HuH-7.5 (cell line): ENCODE data around the gene RAMACL.
"Not testable (repeated sequence)": the region's sequence is repeated elsewhere in the genome, so short reads cannot be mapped to it uniquely, and the experiment has no call there.

Experiments used
- DNase-seq: peaks from one replicate; pipeline ENCODE4 v3.0.0; 2011; ENCODE audit warnings: low spot score

Gene RAMACL

GRCh38 chr6:166586424-166587156, at the start of gene RAMACL:
Gene RAMACL (minus strand): TSS chr6:166586678. CDS start chr6:166586477, 201 bp downstream.
- DNase-seq: peak; percentile 25

- no peak for DNase-seq
Measured at GRCh38 chr6:166635013-166635970, 48.8 kb upstream of the RAMACL start.

- not testable (repeated sequence) for DNase-seq
Measured at GRCh38 chr6:166634581-166634980, 48.1 kb upstream of the RAMACL start.

GRCh38 chr6:166633732-166634535, 47.5 kb upstream of the RAMACL start:
- DNase-seq: no peak

GRCh38 chr6:166632731-166633130, 46.3 kb upstream of the RAMACL start:
- no peak for DNase-seq

- DNase-seq: no peak
Measured at GRCh38 chr6:166630462-166630861, 44.0 kb upstream of the RAMACL start.

- DNase-seq: no peak
Measured at GRCh38 chr6:166629628-166630027, 43.1 kb upstream of the RAMACL start.

GRCh38 chr6:166627875-166628801, 41.7 kb upstream of the RAMACL start:
- DNase-seq: peak; percentile 52

GRCh38 chr6:166627033-166627874, 40.8 kb upstream of the RAMACL start, which contains the start of gene RPS6KA2:
Gene RPS6KA2 (minus strand): TSS chr6:166627251. CDS start chr6:166627019, 232 bp downstream.
- peak; percentile 90 for DNase-seq

- DNase-seq: no peak
Measured at GRCh38 chr6:166626177-166627032, 39.9 kb upstream of the RAMACL start.

- no peak for DNase-seq
Measured at GRCh38 chr6:166625356-166625755, 38.9 kb upstream of the RAMACL start.

GRCh38 chr6:166624275-166624674, 37.8 kb upstream of the RAMACL start:
- DNase-seq: no peak

- no peak for DNase-seq
Measured at GRCh38 chr6:166623318-166623717, 36.8 kb upstream of the RAMACL start.

- DNase-seq: no peak
Measured at GRCh38 chr6:166621114-166621540, 34.6 kb upstream of the RAMACL start.

- DNase-seq: no peak
Measured at GRCh38 chr6:166620478-166621113, 34.1 kb upstream of the RAMACL start.

GRCh38 chr6:166619912-166620311, 33.4 kb upstream of the RAMACL start:
- no peak for DNase-seq

- DNase-seq: no peak
Measured at GRCh38 chr6:166618866-166619761, 32.6 kb upstream of the RAMACL start.
